Upper lobe of left lung (tissue), 4 donors: ENCODE measurements around the gene SLIT1.

Experiments
- EP300 ChIP-seq, 4 donors: sonication (generic); formaldehyde crosslinking; IDR thresholded peaks; one replicate each; pipeline ENCODE4 v1.5.1; 2017; ENCODE audit warnings: antibody characterized with exemption in 4 of 4, control low read depth in 2 of 4
- POLR2A ChIP-seq, 4 donors: fragments of 450-650 bp; IDR thresholded peaks; one replicate each; pipeline ENCODE4 v1.5.1; 2016 to 2017; ENCODE audit warnings: antibody characterized with exemption in 4 of 4, mild to moderate bottlenecking in 2 of 4
- POLR2AphosphoS5 ChIP-seq, 2 donors: sonication (generic); formaldehyde crosslinking; IDR thresholded peaks; one replicate each; pipeline ENCODE4 v1.5.1; 2017; ENCODE audit warnings: antibody characterized with exemption in 2 of 2
- TF ChIP-seq, protein P1 (sequence below), 6 experiments: fragments of 450-650 bp in 4 of 6; fragments of 200-600 bp in 2 of 6; sonication (generic) in 2 of 6; IDR thresholded peaks; one replicate each; pipeline ENCODE4 v1.5.1; 2016 to 2019; ENCODE audit warnings: antibody characterized with exemption in 6 of 6

DNA sequence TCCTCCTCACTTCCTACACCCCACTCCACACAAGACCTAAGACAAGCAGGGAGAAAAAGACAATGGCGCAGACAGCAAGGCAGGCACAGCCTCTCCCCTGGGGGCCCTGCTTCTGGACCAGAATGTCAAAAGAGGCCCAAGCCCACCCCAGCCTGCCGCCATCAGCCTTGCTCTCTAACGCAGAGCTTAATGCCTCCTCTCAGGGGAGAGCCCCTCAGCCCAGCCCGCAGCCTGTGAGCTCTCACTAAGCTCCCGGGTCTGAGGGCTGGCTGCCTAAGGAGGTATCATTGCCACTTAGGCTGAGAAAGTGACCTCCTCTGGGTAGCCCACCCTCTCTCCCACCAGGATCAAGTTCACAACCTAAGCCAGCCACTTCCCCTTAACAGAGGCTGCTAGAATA lies 16.7 kb downstream of the SLIT1 start:
- no peak for TF ChIP-seq POLR2A (IDR thresholded peaks at IDR 0.05)
- TF ChIP-seq, protein P1, sequence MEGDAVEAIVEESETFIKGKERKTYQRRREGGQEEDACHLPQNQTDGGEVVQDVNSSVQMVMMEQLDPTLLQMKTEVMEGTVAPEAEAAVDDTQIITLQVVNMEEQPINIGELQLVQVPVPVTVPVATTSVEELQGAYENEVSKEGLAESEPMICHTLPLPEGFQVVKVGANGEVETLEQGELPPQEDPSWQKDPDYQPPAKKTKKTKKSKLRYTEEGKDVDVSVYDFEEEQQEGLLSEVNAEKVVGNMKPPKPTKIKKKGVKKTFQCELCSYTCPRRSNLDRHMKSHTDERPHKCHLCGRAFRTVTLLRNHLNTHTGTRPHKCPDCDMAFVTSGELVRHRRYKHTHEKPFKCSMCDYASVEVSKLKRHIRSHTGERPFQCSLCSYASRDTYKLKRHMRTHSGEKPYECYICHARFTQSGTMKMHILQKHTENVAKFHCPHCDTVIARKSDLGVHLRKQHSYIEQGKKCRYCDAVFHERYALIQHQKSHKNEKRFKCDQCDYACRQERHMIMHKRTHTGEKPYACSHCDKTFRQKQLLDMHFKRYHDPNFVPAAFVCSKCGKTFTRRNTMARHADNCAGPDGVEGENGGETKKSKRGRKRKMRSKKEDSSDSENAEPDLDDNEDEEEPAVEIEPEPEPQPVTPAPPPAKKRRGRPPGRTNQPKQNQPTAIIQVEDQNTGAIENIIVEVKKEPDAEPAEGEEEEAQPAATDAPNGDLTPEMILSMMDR (IDR thresholded peaks at IDR 0.05), result no peak
- no peak for TF ChIP-seq POLR2AphosphoS5 (IDR thresholded peaks at IDR 0.05)
- TF ChIP-seq EP300 (IDR thresholded peaks at IDR 0.05), result no peak
